H1 (cell line): ENCODE measurements around the gene IL6R. TPM values are rescaled to one million over a fixed set of nuclear protein-coding genes. Genes with fewer than 3 reads are reported as not detected.

Experiments
- USF2 ChIP-seq: IDR thresholded peaks from 2 replicates; pipeline ENCODE4 v1.6.1; 2011; ENCODE audit warnings: low read length, improper control_type of control experiment
- polyA plus RNA-seq, 7 experiments: library from polyadenylated mRNA; depleted of rRNA in 3 of 7; stranded (reverse) in 5 of 7; unstranded in 2 of 7; fragments of >200 nt in 5 of 7; fragments of 200-250 nt in 2 of 7; gene quantifications; 1 replicate in 5 of 7; 2 replicates in 1 of 7; 4 replicates in 1 of 7; pipeline versions ENCODE4 v1.2.1 to v1.2.3, GENCODE V29; 2011 to 2013; ENCODE audit warnings: missing spikeins in 2 of 7, mixed read lengths in 2 of 7
- total RNA-seq: library from RNA; stranded (reverse); fragmentation: NEBNext Ultra II Directional; extraction: Animal tissue kit (Norgen Biotek cat#: 25700); gene quantifications from 2 replicates; pipeline ENCODE4 v1.2.1, GENCODE V29; 2021

Gene IL6R
- total and polyA plus RNA-seq, 2 of the 8 experiments (the other 6 are each of a cell fraction or from before 2014, with no cell fraction given): 2.3 to 3.0 TPM

GRCh38 chr1:154418062-154418921, 13.1 kb downstream of the IL6R start (continued):
- no peak for TF ChIP-seq USF2
